PFSK-1 (cell line): ENCODE results near the gene INS.

Source experiments
- FOXP2 ChIP-seq: optimal IDR thresholded peaks from 2 replicates; pipeline ENCODE3; 2011; ENCODE audit warnings: borderline replicate concordance, control low read depth, inconsistent platforms; ENCODE audit not compliant: insufficient read depth; ENCODE audit errors: extremely low read length, extremely low read depth
- POLR2AphosphoS5 ChIP-seq: IDR thresholded peaks from 2 replicates; pipeline ENCODE4 v1.6.1; 2012; ENCODE audit warnings: low read depth, mild to moderate bottlenecking, control low read depth, low read length, moderate library complexity
- REST ChIP-seq, 2 experiments: IDR thresholded peaks; 2 replicates each; pipeline versions ENCODE4 v1.6.1 to v1.8.0; 2011 to 2012; ENCODE audit warnings: low read depth in 2 of 2, low read length in 2 of 2, control low read depth in 1 of 2, inconsistent platforms in 1 of 2, mild to moderate bottlenecking in 1 of 2, moderate library complexity in 1 of 2; ENCODE audit not compliant: insufficient read depth in 1 of 2
- SIN3A ChIP-seq: IDR thresholded peaks from 2 replicates; pipeline ENCODE4 v1.6.1; 2012; ENCODE audit warnings: mild to moderate bottlenecking, low read length, moderate library complexity, borderline replicate concordance; ENCODE audit not compliant: insufficient read depth
- TAF1 ChIP-seq: IDR thresholded peaks from 2 replicates; pipeline ENCODE4 v1.6.1; 2012; ENCODE audit warnings: low read length, control low read depth, borderline replicate concordance; ENCODE audit not compliant: insufficient read depth

The INS gene

GRCh38 chr11:2134022-2135010, 26.7 kb downstream of the INS start:
- TF ChIP-seq TAF1 (no peak), POLR2AphosphoS5 (peak; percentile 56)

DNA sequence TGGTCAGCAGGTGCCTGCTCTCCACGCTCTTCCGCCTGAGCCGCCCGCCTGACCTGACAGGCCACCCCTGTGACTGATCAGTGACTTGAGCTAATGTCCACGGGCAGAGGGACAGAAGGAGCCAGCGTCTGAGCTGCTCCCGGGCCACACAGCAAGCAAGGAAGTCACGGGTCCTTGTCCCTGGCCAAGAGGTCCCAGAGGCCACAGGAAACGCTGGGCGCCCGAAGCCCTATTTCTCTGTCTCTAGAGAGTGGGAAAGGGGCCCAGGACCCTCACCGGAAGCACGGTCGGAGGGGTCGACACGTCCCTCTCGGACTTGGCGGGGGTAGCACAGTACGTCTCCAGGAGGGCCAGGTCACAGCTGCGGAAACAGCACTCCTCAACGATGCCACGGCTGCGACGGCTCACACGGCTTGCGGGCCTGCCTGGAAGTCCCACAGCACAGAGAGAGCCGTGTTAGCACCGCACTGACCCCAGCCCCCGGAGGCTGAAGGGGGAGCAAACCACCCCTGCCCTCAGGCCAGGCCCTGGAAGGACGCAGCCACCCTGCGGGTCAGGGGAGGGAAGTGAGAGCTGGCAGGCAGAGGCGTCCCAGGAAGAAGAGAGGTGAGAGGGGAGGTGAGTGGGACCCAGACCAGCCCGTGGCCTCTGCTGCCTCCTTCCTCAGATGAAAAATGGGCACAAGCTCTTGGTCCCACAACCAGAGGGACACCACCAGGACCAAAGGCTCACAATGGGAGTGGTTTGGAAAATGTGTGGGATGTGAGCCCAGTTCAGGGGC, 27.6 kb downstream of the INS start:
- TF ChIP-seq TAF1 = no peak
- no peak; the same call in 1 of the 2 replicates for TF ChIP-seq POLR2AphosphoS5
- TF ChIP-seq FOXP2 = no peak

GRCh38 chr11:2132874-2133240, 28.2 kb downstream of the INS start:
- no peak for TF ChIP-seq POLR2AphosphoS5
- TF ChIP-seq FOXP2 = no peak
- no peak for TF ChIP-seq REST (IDR thresholded peaks at IDR 0.05; ENCODE audit: insufficient read depth in 1 of 2, low read depth in 2 of 2, low read length in 2 of 2)
- no peak for TF ChIP-seq TAF1
- TF ChIP-seq SIN3A = no peak

GRCh38 chr11:2132246-2132645, 28.8 kb downstream of the INS start:
- TF ChIP-seq FOXP2 (no peak), SIN3A (no peak), TAF1 (no peak), POLR2AphosphoS5 (no peak; the same call in 1 of the 2 replicates), REST (IDR thresholded peaks at IDR 0.05; ENCODE audit: insufficient read depth in 1 of 2, low read depth in 2 of 2, low read length in 2 of 2) (no peak)

- TF ChIP-seq FOXP2 (no peak), TAF1 (peak; percentile 34; the same call in 1 of the 2 replicates), SIN3A (no peak), POLR2AphosphoS5 (peak; percentile 64), REST (IDR thresholded peaks at IDR 0.05; ENCODE audit: insufficient read depth in 1 of 2, low read depth in 2 of 2, low read length in 2 of 2) (no peak; a peak in 1 of 4 replicates)
Observed at GRCh38 chr11:2131371-2132236, 29.4 kb downstream of the INS start.
